Measurements from ENCODE around the gene DNAJC12.

Gene DNAJC12

DNA sequence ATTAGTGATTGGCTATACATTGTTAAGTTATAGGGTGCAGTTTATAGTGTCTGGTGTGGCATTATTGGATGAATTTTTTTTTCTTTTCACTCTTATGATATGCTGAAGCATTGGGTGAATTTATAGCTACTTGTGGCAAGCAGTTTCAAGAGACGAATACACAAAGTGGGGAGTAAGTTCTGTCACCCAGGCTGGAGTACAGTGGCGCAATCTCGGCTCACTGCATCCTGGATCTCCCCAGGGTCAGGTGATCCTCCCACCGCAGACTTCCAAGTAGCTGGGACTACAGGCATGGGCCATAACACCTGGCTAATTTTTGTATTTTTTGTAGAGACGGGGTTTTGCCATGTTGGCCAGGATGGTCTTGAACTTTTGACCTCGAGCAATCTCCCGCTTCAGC is 40.1 kb upstream of the DNAJC12 start:
- TF ChIP-seq TAF1 (IDR thresholded peaks at IDR 0.05; ENCODE audit: borderline replicate concordance, insufficient read depth, low read length) (no peak), POLR2AphosphoS5 (IDR thresholded peaks at IDR 0.05; ENCODE audit: low read depth, low read length) (no peak), SIN3A (IDR thresholded peaks at IDR 0.05; ENCODE audit: borderline replicate concordance, insufficient read depth, low read length) (no peak), FOXP2 (optimal IDR thresholded peaks at IDR 0.05; ENCODE audit: borderline replicate concordance, extremely low read depth, extremely low read length, insufficient read depth) (no peak)
- TF ChIP-seq, protein P1, sequence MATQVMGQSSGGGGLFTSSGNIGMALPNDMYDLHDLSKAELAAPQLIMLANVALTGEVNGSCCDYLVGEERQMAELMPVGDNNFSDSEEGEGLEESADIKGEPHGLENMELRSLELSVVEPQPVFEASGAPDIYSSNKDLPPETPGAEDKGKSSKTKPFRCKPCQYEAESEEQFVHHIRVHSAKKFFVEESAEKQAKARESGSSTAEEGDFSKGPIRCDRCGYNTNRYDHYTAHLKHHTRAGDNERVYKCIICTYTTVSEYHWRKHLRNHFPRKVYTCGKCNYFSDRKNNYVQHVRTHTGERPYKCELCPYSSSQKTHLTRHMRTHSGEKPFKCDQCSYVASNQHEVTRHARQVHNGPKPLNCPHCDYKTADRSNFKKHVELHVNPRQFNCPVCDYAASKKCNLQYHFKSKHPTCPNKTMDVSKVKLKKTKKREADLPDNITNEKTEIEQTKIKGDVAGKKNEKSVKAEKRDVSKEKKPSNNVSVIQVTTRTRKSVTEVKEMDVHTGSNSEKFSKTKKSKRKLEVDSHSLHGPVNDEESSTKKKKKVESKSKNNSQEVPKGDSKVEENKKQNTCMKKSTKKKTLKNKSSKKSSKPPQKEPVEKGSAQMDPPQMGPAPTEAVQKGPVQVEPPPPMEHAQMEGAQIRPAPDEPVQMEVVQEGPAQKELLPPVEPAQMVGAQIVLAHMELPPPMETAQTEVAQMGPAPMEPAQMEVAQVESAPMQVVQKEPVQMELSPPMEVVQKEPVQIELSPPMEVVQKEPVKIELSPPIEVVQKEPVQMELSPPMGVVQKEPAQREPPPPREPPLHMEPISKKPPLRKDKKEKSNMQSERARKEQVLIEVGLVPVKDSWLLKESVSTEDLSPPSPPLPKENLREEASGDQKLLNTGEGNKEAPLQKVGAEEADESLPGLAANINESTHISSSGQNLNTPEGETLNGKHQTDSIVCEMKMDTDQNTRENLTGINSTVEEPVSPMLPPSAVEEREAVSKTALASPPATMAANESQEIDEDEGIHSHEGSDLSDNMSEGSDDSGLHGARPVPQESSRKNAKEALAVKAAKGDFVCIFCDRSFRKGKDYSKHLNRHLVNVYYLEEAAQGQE (IDR thresholded peaks at IDR 0.05; ENCODE audit: insufficient read depth in 1 of 2, low read depth in 2 of 2, low read length in 2 of 2), result no peak

DNA sequence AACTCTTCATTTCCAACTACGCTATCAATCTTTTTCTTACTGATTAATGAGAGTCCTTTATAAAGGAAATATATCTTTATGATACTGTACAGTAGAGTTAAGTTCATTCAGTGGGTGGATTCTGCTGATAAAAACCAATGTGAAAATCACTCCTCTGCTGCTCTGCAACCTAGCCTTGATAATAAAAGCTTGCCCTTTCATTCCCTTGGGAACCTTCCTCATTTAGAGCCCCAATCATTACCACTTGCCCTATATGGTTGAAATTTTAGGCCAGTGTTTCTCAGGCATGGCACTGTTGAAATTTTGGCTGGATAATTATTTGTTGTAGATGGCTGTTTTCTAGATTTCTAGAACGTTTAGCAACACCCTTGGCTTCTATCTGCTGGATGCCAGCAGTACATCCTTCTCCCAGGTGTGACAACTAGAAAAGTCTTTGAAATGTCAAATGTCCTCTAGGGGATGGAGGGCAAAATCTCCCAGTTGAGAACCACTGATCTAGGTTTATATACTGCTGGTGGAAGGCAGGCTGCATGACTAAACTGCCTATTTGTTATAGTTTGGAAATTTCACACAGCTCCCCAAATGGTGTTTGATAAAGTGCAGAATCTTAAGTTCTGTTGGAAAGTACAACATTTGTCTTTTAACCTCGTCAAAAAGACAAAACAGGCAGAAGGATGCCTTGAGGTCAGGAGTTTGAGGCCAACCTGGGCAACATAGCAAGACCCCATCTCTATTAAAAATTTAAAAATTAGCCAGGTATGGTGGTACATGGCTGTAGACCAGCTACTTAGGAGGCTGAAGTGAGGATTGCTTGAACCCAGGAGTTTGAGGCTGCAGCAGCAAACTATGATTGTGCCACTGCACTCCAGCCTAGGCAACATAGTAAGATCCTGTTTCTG is 37.6 kb upstream of the DNAJC12 start:
- TF ChIP-seq SIN3A (IDR thresholded peaks at IDR 0.05; ENCODE audit: borderline replicate concordance, insufficient read depth, low read length) (no peak), TAF1 (IDR thresholded peaks at IDR 0.05; ENCODE audit: borderline replicate concordance, insufficient read depth, low read length) (no peak), FOXP2 (optimal IDR thresholded peaks at IDR 0.05; ENCODE audit: borderline replicate concordance, extremely low read depth, extremely low read length, insufficient read depth) (no peak), POLR2AphosphoS5 (IDR thresholded peaks at IDR 0.05; ENCODE audit: low read depth, low read length) (no peak)
- TF ChIP-seq, protein P1 (IDR thresholded peaks at IDR 0.05; ENCODE audit: insufficient read depth in 1 of 2, low read depth in 2 of 2, low read length in 2 of 2), result no peak

DNA sequence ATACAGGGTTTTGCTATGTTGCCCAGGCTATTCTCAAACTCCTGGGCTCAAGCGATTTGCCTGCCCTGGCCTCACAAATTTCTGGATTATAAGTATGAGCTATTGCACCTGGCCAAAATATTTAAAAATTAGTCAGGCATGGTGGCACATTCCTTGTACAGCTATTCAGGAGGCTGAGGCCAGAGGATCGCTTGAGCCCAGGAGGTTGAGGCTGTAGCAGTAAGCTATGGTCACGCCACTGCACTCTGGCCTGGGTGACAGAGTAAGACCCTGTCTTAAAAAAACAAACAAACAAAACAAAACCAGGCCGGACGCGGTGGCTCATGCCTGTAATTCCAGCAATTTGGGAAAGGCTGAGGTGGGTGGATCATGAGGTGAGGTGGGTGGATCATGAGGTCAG is 32.0 kb upstream of the DNAJC12 start:
- TF ChIP-seq, protein P1 (IDR thresholded peaks at IDR 0.05; ENCODE audit: insufficient read depth in 1 of 2, low read depth in 2 of 2, low read length in 2 of 2), result no peak
- no peak for TF ChIP-seq SIN3A (IDR thresholded peaks at IDR 0.05; ENCODE audit: borderline replicate concordance, insufficient read depth, low read length)
- TF ChIP-seq POLR2AphosphoS5 (IDR thresholded peaks at IDR 0.05; ENCODE audit: low read depth, low read length), result no peak
- no peak for TF ChIP-seq FOXP2 (optimal IDR thresholded peaks at IDR 0.05; ENCODE audit: borderline replicate concordance, extremely low read depth, extremely low read length, insufficient read depth)
- no peak for TF ChIP-seq TAF1 (IDR thresholded peaks at IDR 0.05; ENCODE audit: borderline replicate concordance, insufficient read depth, low read length)

DNA sequence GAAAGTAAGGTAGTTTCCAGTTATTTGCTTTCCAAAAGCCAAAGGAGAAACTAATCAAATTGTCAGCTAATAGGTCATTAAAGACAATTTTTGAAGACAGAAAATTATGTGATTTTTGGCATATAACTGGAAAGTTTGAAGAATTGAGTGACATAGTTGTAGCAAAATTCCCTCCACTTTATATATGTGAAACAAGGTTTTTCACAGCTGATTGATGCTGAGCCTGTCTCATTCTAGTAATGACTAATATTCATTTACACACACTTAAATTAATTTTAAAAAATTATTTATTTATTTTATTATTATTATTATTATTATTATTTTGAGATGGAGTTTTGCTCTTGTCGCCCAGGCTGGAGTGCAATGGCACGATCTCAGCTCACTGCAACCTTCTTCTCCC is 30.1 kb upstream of the DNAJC12 start:
- TF ChIP-seq FOXP2 (optimal IDR thresholded peaks at IDR 0.05; ENCODE audit: borderline replicate concordance, extremely low read depth, extremely low read length, insufficient read depth) (no peak), SIN3A (IDR thresholded peaks at IDR 0.05; ENCODE audit: borderline replicate concordance, insufficient read depth, low read length) (no peak), TAF1 (IDR thresholded peaks at IDR 0.05; ENCODE audit: borderline replicate concordance, insufficient read depth, low read length) (no peak), POLR2AphosphoS5 (IDR thresholded peaks at IDR 0.05; ENCODE audit: low read depth, low read length) (no peak)
- TF ChIP-seq, protein P1 (IDR thresholded peaks at IDR 0.05; ENCODE audit: insufficient read depth in 1 of 2, low read depth in 2 of 2, low read length in 2 of 2), result no peak
